ENCODE results near the gene COL17A1. TPM values are rescaled to one million over a fixed set of nuclear protein-coding genes. Genes with fewer than 3 reads are reported as not detected.
A peak's percentile ranks its signal among the peaks of the same experiment; 100 is the strongest.

COL17A1 gene
- total and polyA plus RNA-seq, 2 donors (not counting 1 experiment from before 2014, with no cell fraction given) = under 0.01 to 0.12 TPM

DNA sequence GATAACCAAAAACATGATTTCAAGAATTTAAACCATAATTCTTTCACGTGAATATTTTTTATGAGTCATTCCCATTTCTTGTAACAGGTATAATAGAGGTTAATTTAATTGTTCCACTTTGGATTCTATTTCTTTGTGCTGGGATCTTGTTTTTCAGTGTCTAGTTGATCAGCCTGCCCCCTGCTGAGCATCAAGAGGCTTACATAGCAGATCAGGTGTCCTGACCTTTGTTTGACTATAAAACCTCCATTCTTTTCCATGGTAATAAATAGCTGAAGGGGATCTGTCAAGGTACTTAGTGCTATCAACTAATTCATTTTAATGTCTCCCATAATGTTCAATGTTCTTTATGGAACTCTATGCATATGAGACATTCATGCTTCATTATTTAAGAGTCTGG lies 4.9 kb downstream of the COL17A1 start:
- DNase-seq (ENCODE audit: low read depth in 2 of 2) = peak; percentile 11 to 33
- no peak overlapping the region for H2AFZ ChIP-seq (ENCODE audit: low read length)
- H3K4me3 ChIP-seq (replicated peaks in 1 of 4; ENCODE audit: control extremely low read depth in 1 of 4, insufficient read depth in 1 of 4, low read depth in 3 of 4, low read length in 4 of 4) = no peak overlapping the region
- H3K9me3 ChIP-seq (ENCODE audit: control insufficient read depth, insufficient read depth, low read depth, low read length) = no peaks in the 10 kb centered on the region
- no peaks in the 10 kb centered on the region for H3K79me2 ChIP-seq (ENCODE audit: control insufficient read depth, insufficient read depth, low read length)
- no peak for TF ChIP-seq EZH2 (IDR thresholded peaks at IDR 0.05; ENCODE audit: low read length, missing control alignments)
- peak; percentile 30 to 33 for TF ChIP-seq CTCF (conservative IDR thresholded peaks at IDR 0.05 in 1 of 2, IDR thresholded peaks at IDR 0.05 in 1 of 2; ENCODE audit: low read depth in 1 of 2, low read length in 2 of 2)
- no peak overlapping the region for H3K9ac ChIP-seq (ENCODE audit: insufficient read depth, low read length)
- H4K20me1 ChIP-seq (ENCODE audit: control insufficient read depth, extremely low read depth, insufficient read depth, low read length) = no peaks in the 10 kb centered on the region
- no peak overlapping the region for H3K4me2 ChIP-seq (ENCODE audit: extremely low read depth, insufficient read depth, low read length)
- H3K27me3 ChIP-seq (ENCODE audit: control insufficient read depth, insufficient read depth, low read length) = peaks cover 5% of the 10 kb centered on the region
- H3K27ac ChIP-seq (ENCODE audit: insufficient read depth, low read length) = no peak overlapping the region
- H3K36me3 ChIP-seq (ENCODE audit: control insufficient read depth, insufficient read depth, low read length) = no peaks in the 10 kb centered on the region
- H3K4me1 ChIP-seq (ENCODE audit: control insufficient read depth, extremely low read depth, insufficient read depth, low read length) = no peaks in the 10 kb centered on the region

DNA sequence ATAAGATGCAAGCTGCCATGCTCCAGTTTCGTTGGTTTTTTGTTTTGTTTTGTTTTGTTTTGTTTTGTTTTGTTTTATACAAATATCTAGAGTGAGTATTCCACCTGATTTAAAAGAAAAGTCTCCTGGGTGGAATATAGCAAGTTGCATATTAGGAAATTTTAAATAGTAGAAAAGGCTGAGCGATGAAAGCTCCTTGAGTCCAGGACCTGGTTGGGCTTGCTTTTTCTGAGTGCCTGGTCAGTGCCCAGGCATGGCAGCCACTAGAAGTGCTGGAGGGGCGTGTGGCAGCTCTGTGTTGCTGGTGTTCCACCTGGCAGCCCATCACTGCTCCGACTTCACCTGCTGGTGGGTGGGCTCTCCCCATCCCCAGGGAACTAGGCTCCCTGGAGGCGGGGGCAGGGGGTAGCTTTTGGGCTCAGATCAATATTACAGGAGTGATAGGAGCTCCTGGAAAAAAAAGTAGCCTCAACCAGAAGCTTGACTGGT lies 8.0 kb downstream of the COL17A1 start:
- Histone ChIP-seq H3K4me2 (ENCODE audit: extremely low read depth, insufficient read depth, low read length) (no peak overlapping the region), H4K20me1 (ENCODE audit: control insufficient read depth, extremely low read depth, insufficient read depth, low read length) (no peaks in the 10 kb centered on the region), H3K27me3 (ENCODE audit: control insufficient read depth, insufficient read depth, low read length) (peaks cover 18% of the 10 kb centered on the region), H3K36me3 (ENCODE audit: control insufficient read depth, insufficient read depth, low read length) (no peaks in the 10 kb centered on the region), H3K27ac (ENCODE audit: insufficient read depth, low read length) (no peak overlapping the region), H3K4me1 (ENCODE audit: control insufficient read depth, extremely low read depth, insufficient read depth, low read length) (no peaks in the 10 kb centered on the region), H2AFZ (ENCODE audit: low read length) (no peak overlapping the region), H3K4me3 (replicated peaks in 1 of 4; ENCODE audit: control extremely low read depth in 1 of 4, insufficient read depth in 1 of 4, low read depth in 3 of 4, low read length in 4 of 4) (no peak overlapping the region), H3K9ac (ENCODE audit: insufficient read depth, low read length) (no peak overlapping the region), H3K79me2 (ENCODE audit: control insufficient read depth, insufficient read depth, low read length) (no peaks in the 10 kb centered on the region), H3K9me3 (ENCODE audit: control insufficient read depth, insufficient read depth, low read depth, low read length) (no peaks in the 10 kb centered on the region)
- TF ChIP-seq EZH2 (IDR thresholded peaks at IDR 0.05; ENCODE audit: low read length, missing control alignments) = no peak
- TF ChIP-seq CTCF (conservative IDR thresholded peaks at IDR 0.05 in 1 of 2, IDR thresholded peaks at IDR 0.05 in 1 of 2; ENCODE audit: low read depth in 1 of 2, low read length in 2 of 2) = no peak
- no peak for DNase-seq (ENCODE audit: low read depth in 2 of 2)

DNA sequence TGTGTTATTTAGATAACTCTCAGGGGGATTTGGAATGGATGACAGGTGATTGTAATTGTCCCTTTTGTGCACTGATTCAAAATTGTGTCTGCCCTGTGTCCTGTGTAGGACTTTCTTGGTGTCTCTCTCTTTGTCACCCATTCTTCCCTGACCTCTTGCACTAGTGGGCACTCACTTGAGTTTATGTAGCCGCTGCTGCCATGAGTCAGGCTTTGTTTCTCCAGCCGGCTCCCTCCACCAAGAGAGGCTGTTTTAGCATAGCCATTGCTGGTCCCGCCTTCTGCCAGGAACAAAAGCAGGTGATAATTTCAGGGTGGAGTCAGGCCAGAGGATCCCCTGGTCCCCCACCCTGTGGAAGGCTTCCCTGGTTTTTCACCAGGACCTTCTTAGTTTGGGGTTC lies 8.4 kb downstream of the COL17A1 start:
- DNase-seq (ENCODE audit: low read depth in 2 of 2) = no peak
- H3K27me3 ChIP-seq (ENCODE audit: control insufficient read depth, insufficient read depth, low read length) = peaks cover 18% of the 10 kb centered on the region
- TF ChIP-seq EZH2 (IDR thresholded peaks at IDR 0.05; ENCODE audit: low read length, missing control alignments) (no peak), CTCF (conservative IDR thresholded peaks at IDR 0.05 in 1 of 2, IDR thresholded peaks at IDR 0.05 in 1 of 2; ENCODE audit: low read depth in 1 of 2, low read length in 2 of 2) (no peak)

More for the DNA sequence above, 8.4 kb downstream of the COL17A1 start:
- H3K79me2 ChIP-seq (ENCODE audit: control insufficient read depth, insufficient read depth, low read length) = no peaks in the 10 kb centered on the region
- H3K4me3 ChIP-seq (replicated peaks in 1 of 4; ENCODE audit: control extremely low read depth in 1 of 4, insufficient read depth in 1 of 4, low read depth in 3 of 4, low read length in 4 of 4) = no peak overlapping the region
- no peaks in the 10 kb centered on the region for H3K4me1 ChIP-seq (ENCODE audit: control insufficient read depth, extremely low read depth, insufficient read depth, low read length)
- no peaks in the 10 kb centered on the region for H3K9me3 ChIP-seq (ENCODE audit: control insufficient read depth, insufficient read depth, low read depth, low read length)
- H3K36me3 ChIP-seq (ENCODE audit: control insufficient read depth, insufficient read depth, low read length) = no peaks in the 10 kb centered on the region
- H3K4me2 ChIP-seq (ENCODE audit: extremely low read depth, insufficient read depth, low read length) = no peak overlapping the region
- no peak overlapping the region for H2AFZ ChIP-seq (ENCODE audit: low read length)
- H3K27ac ChIP-seq (ENCODE audit: insufficient read depth, low read length) = no peak overlapping the region
- H4K20me1 ChIP-seq (ENCODE audit: control insufficient read depth, extremely low read depth, insufficient read depth, low read length) = no peaks in the 10 kb centered on the region
- H3K9ac ChIP-seq (ENCODE audit: insufficient read depth, low read length) = no peak overlapping the region

Data from fibroblast of lung (primary cell).